IMR-90 (cell line): ENCODE measurements around the gene NCOA3.

Experiments used
- CEBPB ChIP-seq: IDR thresholded peaks from 2 replicates; pipeline ENCODE4 v1.6.1; 2012; ENCODE audit warnings: low read depth, low read length, improper control_type of control experiment
- CHD1 ChIP-seq: IDR thresholded peaks from 2 replicates; pipeline ENCODE4 v1.6.1; 2012; ENCODE audit warnings: low read depth, low read length, improper control_type of control experiment
- FOS ChIP-seq: fragments of 150-350 bp; IDR thresholded peaks from 2 replicates; pipeline ENCODE4 v1.6.1; 2016; ENCODE audit warnings: low read depth, low read length
- MXI1 ChIP-seq: IDR thresholded peaks from 2 replicates; pipeline ENCODE4 v1.6.1; 2012; ENCODE audit warnings: low read depth, mild to moderate bottlenecking, low read length, moderate library complexity, borderline replicate concordance
- POLR2A ChIP-seq: IDR thresholded peaks from 2 replicates; pipeline ENCODE4 v1.6.1; 2012; ENCODE audit warnings: mild to moderate bottlenecking, low read depth, low read length
- RAD21 ChIP-seq: IDR thresholded peaks from 2 replicates; pipeline ENCODE4 v1.6.1; 2012; ENCODE audit warnings: low read length, improper control_type of control experiment
- RFX5 ChIP-seq: IDR thresholded peaks from 2 replicates; pipeline ENCODE4 v1.8.0; 2012; ENCODE audit warnings: low read depth, mild to moderate bottlenecking, low read length, moderate library complexity
- SMC3 ChIP-seq: fragments of 150-350 bp; IDR thresholded peaks from 2 replicates; pipeline ENCODE4 v1.6.1; 2016; ENCODE audit warnings: low read depth, mild to moderate bottlenecking, antibody characterized with exemption, low read length, moderate library complexity
- TF ChIP-seq, protein P1 (sequence below): conservative IDR thresholded peaks from 2 replicates; pipeline ENCODE4 v1.5.1; 2012; ENCODE audit warnings: mild to moderate bottlenecking, low read depth, low read length, improper control_type of control experiment
- TF ChIP-seq, protein P2 (sequence below): fragments of 150-350 bp; IDR thresholded peaks from 2 replicates; pipeline ENCODE4 v1.6.1; 2017; ENCODE audit warnings: mild to moderate bottlenecking, antibody characterized with exemption, low read length, low read depth

DNA sequence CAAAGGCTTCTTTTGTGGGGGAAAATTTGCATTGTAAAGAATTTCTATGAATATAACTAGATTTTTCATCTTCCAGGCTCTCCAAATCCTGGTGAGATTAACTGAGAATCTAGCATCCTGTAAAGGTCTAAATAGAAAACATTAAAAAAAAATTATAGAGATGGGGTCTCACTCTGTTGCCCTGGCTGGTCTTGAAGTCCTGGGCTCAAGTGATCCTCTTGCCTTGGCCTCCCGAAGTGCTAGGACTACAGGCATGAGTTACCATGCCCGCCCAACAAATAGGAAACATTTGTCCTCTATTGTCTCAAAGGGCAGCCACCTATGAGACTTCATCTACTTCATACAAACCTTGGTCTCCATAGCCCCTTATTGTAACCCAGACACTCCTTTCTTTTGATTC, 25.2 kb upstream of the NCOA3 start:
- TF ChIP-seq, protein P1, sequence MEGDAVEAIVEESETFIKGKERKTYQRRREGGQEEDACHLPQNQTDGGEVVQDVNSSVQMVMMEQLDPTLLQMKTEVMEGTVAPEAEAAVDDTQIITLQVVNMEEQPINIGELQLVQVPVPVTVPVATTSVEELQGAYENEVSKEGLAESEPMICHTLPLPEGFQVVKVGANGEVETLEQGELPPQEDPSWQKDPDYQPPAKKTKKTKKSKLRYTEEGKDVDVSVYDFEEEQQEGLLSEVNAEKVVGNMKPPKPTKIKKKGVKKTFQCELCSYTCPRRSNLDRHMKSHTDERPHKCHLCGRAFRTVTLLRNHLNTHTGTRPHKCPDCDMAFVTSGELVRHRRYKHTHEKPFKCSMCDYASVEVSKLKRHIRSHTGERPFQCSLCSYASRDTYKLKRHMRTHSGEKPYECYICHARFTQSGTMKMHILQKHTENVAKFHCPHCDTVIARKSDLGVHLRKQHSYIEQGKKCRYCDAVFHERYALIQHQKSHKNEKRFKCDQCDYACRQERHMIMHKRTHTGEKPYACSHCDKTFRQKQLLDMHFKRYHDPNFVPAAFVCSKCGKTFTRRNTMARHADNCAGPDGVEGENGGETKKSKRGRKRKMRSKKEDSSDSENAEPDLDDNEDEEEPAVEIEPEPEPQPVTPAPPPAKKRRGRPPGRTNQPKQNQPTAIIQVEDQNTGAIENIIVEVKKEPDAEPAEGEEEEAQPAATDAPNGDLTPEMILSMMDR: no peak
- TF ChIP-seq CEBPB: no peak
- no peak for TF ChIP-seq RFX5
- TF ChIP-seq CHD1: no peak
- TF ChIP-seq MXI1: no peak
- no peak for TF ChIP-seq FOS
- no peak for TF ChIP-seq POLR2A
- TF ChIP-seq, protein P2, sequence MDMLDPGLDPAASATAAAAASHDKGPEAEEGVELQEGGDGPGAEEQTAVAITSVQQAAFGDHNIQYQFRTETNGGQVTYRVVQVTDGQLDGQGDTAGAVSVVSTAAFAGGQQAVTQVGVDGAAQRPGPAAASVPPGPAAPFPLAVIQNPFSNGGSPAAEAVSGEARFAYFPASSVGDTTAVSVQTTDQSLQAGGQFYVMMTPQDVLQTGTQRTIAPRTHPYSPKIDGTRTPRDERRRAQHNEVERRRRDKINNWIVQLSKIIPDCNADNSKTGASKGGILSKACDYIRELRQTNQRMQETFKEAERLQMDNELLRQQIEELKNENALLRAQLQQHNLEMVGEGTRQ: no peak
- no peak for TF ChIP-seq SMC3
- no peak for TF ChIP-seq RAD21
